ENCODE results near the gene PRSS8.
A peak's percentile ranks its signal among the peaks of the same experiment; 100 is the strongest.
"Not testable (repeated sequence)": the region's sequence is repeated elsewhere in the genome, so short reads cannot be mapped to it uniquely, and the experiment has no call there.

Gene PRSS8

GRCh38 chr16:31144418-31144817, 8.9 kb upstream of the PRSS8 start:
- not testable (repeated sequence) for DNase-seq

GRCh38 chr16:31143694-31144148, 8.2 kb upstream of the PRSS8 start:
- no peak for DNase-seq

GRCh38 chr16:31143011-31143693, 7.6 kb upstream of the PRSS8 start:
- DNase-seq: no peak

GRCh38 chr16:31142109-31143010, 6.8 kb upstream of the PRSS8 start:
- peak; percentile 62 to 99 (median 96) for DNase-seq

GRCh38 chr16:31141489-31142108, 6.1 kb upstream of the PRSS8 start:
- DNase-seq: peak in 10 of 51 donors; percentile 33 to 54 (median 40)

- DNase-seq: not testable (repeated sequence)
Observed at GRCh38 chr16:31141071-31141469, 5.5 kb upstream of the PRSS8 start.

- no peak for DNase-seq
Observed at GRCh38 chr16:31138621-31139578, 3.4 kb upstream of the PRSS8 start.

GRCh38 chr16:31136822-31137499, 1.4 kb upstream of the PRSS8 start:
- DNase-seq: not testable (repeated sequence)

GRCh38 chr16:31136287-31136662, 748 bp upstream of the PRSS8 start:
- DNase-seq: no peak

- no peak for DNase-seq
Observed at GRCh38 chr16:31134625-31135534, 647 bp downstream of the PRSS8 start.

- peak in 5 of 51 donors; percentile 8 to 32 (median 12) for DNase-seq
Observed at GRCh38 chr16:31134091-31134571, 1.4 kb downstream of the PRSS8 start.

GRCh38 chr16:31133046-31133501, 2.5 kb downstream of the PRSS8 start:
- no peak for DNase-seq

GRCh38 chr16:31132303-31132979, 3.1 kb downstream of the PRSS8 start:
- DNase-seq: no peak

GRCh38 chr16:31131841-31132271, 3.7 kb downstream of the PRSS8 start:
- no peak for DNase-seq

GRCh38 chr16:31131416-31131815, 4.1 kb downstream of the PRSS8 start:
- DNase-seq: no peak

GRCh38 chr16:31130899-31131298, 4.6 kb downstream of the PRSS8 start:
- DNase-seq: no peak

GRCh38 chr16:31130336-31130891, 5.1 kb downstream of the PRSS8 start:
- no peak for DNase-seq
